ENCODE measurements around the gene TMEM168. TPM values are rescaled to one million over a fixed set of nuclear protein-coding genes. Genes with fewer than 3 reads are reported as not detected.

Gene TMEM168
- polyA plus RNA-seq, 3 donors, result 7.0 to 14.7 (median 14.6) TPM

- no peaks in the 10 kb centered on the region for H3K79me2 ChIP-seq (ENCODE audit: insufficient read depth, low read length)
- peaks cover 6 to 9% of the 10 kb centered on the region in 2 donors for H3K36me3 ChIP-seq (replicated peaks in 1 of 2; ENCODE audit: control insufficient read depth in 1 of 2, insufficient read depth in 2 of 2, low read length in 2 of 2)
- Mint-ChIP-seq H3K27me3 (ENCODE audit: low read depth in 3 of 3) (peaks cover 0 to 2% (median 0%) of the 10 kb centered on the region in 3 donors), H3K27ac (no peak overlapping the region), H3K9me3 (no peaks in the 10 kb centered on the region), H3K4me3 (no peak overlapping the region), H3K4me1 (no peaks in the 10 kb centered on the region), H3K36me3 (peaks cover 10 to 14% of the 10 kb centered on the region in 2 donors)
- no peaks in the 10 kb centered on the region for H3K27me3 ChIP-seq (ENCODE audit: control insufficient read depth in 2 of 2, insufficient read depth in 2 of 2, low read length in 2 of 2)
- no peak overlapping the region for H3K4me3 ChIP-seq (replicated peaks in 1 of 3; ENCODE audit: low read depth in 2 of 3, low read length in 3 of 3)
- H2AFZ ChIP-seq (ENCODE audit: insufficient read depth, low read depth, low read length, poor library complexity, severe bottlenecking), result no peak overlapping the region
- no peaks in the 10 kb centered on the region for H3K4me1 ChIP-seq (ENCODE audit: control insufficient read depth in 1 of 2, insufficient read depth in 2 of 2, low read length in 2 of 2)
- no peak for TF ChIP-seq CTCF (IDR thresholded peaks at IDR 0.05)
- H4K20me1 ChIP-seq (ENCODE audit: insufficient read depth, low read length), result no peaks in the 10 kb centered on the region
- H3K27ac ChIP-seq (ENCODE audit: low read depth in 1 of 2, low read length in 2 of 2), result no peak overlapping the region
- no peak overlapping the region for H3K9ac ChIP-seq (ENCODE audit: insufficient read depth, low read length, poor library complexity, severe bottlenecking)
- no peak overlapping the region for H3K4me2 ChIP-seq (replicated peaks; ENCODE audit: extremely low read depth, low read length, poor library complexity, severe bottlenecking)
- intact Hi-C loops (cut with micrococcal nuclease), result no loop called here
- H3K9me3 ChIP-seq (replicated peaks in 1 of 2; ENCODE audit: control insufficient read depth in 1 of 2, insufficient read depth in 1 of 2, low read length in 2 of 2), result no peaks in the 10 kb centered on the region
- no peak for DNase-seq
Measured at GRCh38 chr7:112763996-112764395, 26.2 kb downstream of the TMEM168 start.

GRCh38 chr7:112763298-112763697 lies 26.9 kb downstream of the TMEM168 start:
- H3K4me3 ChIP-seq (replicated peaks in 1 of 3; ENCODE audit: low read depth in 2 of 3, low read length in 3 of 3), result no peak overlapping the region
- H3K27ac ChIP-seq (ENCODE audit: low read depth in 1 of 2, low read length in 2 of 2), result no peak overlapping the region
- no peak for TF ChIP-seq CTCF (IDR thresholded peaks at IDR 0.05)

More at GRCh38 chr7:112763298-112763697, 26.9 kb downstream of the TMEM168 start:
- Histone ChIP-seq H4K20me1 (ENCODE audit: insufficient read depth, low read length) (no peaks in the 10 kb centered on the region), H2AFZ (ENCODE audit: insufficient read depth, low read depth, low read length, poor library complexity, severe bottlenecking) (no peak overlapping the region), H3K9ac (ENCODE audit: insufficient read depth, low read length, poor library complexity, severe bottlenecking) (no peak overlapping the region), H3K4me1 (ENCODE audit: control insufficient read depth in 1 of 2, insufficient read depth in 2 of 2, low read length in 2 of 2) (no peaks in the 10 kb centered on the region), H3K36me3 (replicated peaks in 1 of 2; ENCODE audit: control insufficient read depth in 1 of 2, insufficient read depth in 2 of 2, low read length in 2 of 2) (peaks cover 6 to 9% of the 10 kb centered on the region in 2 donors), H3K4me2 (replicated peaks; ENCODE audit: extremely low read depth, low read length, poor library complexity, severe bottlenecking) (no peak overlapping the region), H3K27me3 (ENCODE audit: control insufficient read depth in 2 of 2, insufficient read depth in 2 of 2, low read length in 2 of 2) (no peaks in the 10 kb centered on the region), H3K9me3 (replicated peaks in 1 of 2; ENCODE audit: control insufficient read depth in 1 of 2, insufficient read depth in 1 of 2, low read length in 2 of 2) (no peaks in the 10 kb centered on the region), H3K79me2 (ENCODE audit: insufficient read depth, low read length) (no peaks in the 10 kb centered on the region)
- Mint-ChIP-seq H3K27ac (no peak overlapping the region), H3K4me3 (no peak overlapping the region), H3K4me1 (no peaks in the 10 kb centered on the region), H3K27me3 (ENCODE audit: low read depth in 3 of 3) (peaks cover 0 to 2% (median 0%) of the 10 kb centered on the region in 3 donors), H3K36me3 (peaks cover 10 to 12% of the 10 kb centered on the region in 2 donors), H3K9me3 (no peaks in the 10 kb centered on the region)
- intact Hi-C loops (cut with micrococcal nuclease), result no loop called here
- DNase-seq, result no peak
- WGBS (ENCODE audit: insufficient coverage), result 100% methylated on average over 2 of the region's 3 CpGs

Measured in CD14-positive monocyte (primary cell).